Uterus (tissue), 4 donors: Measurements from ENCODE around the gene TMEM266. TPM values are rescaled to one million over a fixed set of nuclear protein-coding genes. Genes with fewer than 3 reads are reported as not detected.

Source experiments
- DNase-seq, 2 donors: peaks; one replicate each; pipeline ENCODE4 v3.0.0-alpha.2; 2019 to 2020
- H3K27ac ChIP-seq, 2 donors: fragments of 200-600 bp; sonication (generic); 1 replicate in 1 of 2; 2 replicates in 1 of 2; pipeline ENCODE4 v1.5.1; 2016 to 2018
- H3K27me3 ChIP-seq, 2 donors: fragments of 200-600 bp; sonication (generic); one replicate each; pipeline ENCODE4 v1.5.1; 2018 to 2019; ENCODE audit warnings: control low read depth in 1 of 2
- H3K36me3 ChIP-seq, 2 donors: fragments of 200-600 bp; sonication (generic); one replicate each; pipeline ENCODE4 v1.5.1; 2019; ENCODE audit warnings: control low read depth in 1 of 2
- H3K4me1 ChIP-seq, 2 donors: fragments of 200-600 bp; sonication (generic); one replicate each; pipeline ENCODE4 v1.5.1; 2018 to 2019; ENCODE audit warnings: control low read depth in 1 of 2
- H3K4me3 ChIP-seq, 2 donors: fragments of 200-600 bp; sonication (generic); 1 replicate in 1 of 2; 2 replicates in 1 of 2; pipeline ENCODE4 v1.5.1; 2018 to 2019; ENCODE audit warnings: mild to moderate bottlenecking in 1 of 2
- H3K9me3 ChIP-seq, 2 donors: fragments of 200-600 bp; sonication (generic); one replicate each; pipeline ENCODE4 v1.5.1; 2019; ENCODE audit warnings: control low read depth in 1 of 2
- POLR2A ChIP-seq, 2 donors: fragments of 450-650 bp; IDR thresholded peaks; one replicate each; pipeline ENCODE4 v1.6.1; 2016; ENCODE audit warnings: antibody characterized with exemption in 2 of 2, mild to moderate bottlenecking in 1 of 2, moderate library complexity in 1 of 2
- intact Hi-C: fragments of 100-400 bp; cut with DNase I; formaldehyde crosslinking; loops from one replicate; pipeline ENCODE4 v1.15.1; 2023; ENCODE audit warnings: low total_unique reads
- total RNA-seq, 4 donors: library from RNA; depleted of rRNA in 3 of 4; stranded (reverse); fragments of >200 nt in 3 of 4; gene quantifications; one replicate each; pipeline versions ENCODE4 v1.1.0 to v1.2.4, GENCODE V29; 2014 to 2023
- TF ChIP-seq, protein P1 (sequence below), 4 experiments: fragments of 200-600 bp in 2 of 4; fragments of 450-650 bp in 2 of 4; sonication (generic) in 2 of 4; IDR thresholded peaks; one replicate each; pipeline ENCODE4 v1.5.1; 2016 to 2019; ENCODE audit warnings: antibody characterized with exemption in 4 of 4, mild to moderate bottlenecking in 2 of 4, moderate library complexity in 1 of 4
- donor health status: DM: yes; HTN: yes; CAD: no.

TMEM266 gene
- total RNA-seq, 4 donors from 2014 or later: 0.35 TPM; not detected in 3

- intact Hi-C loops: no loop called here
- H3K27me3 ChIP-seq: no peaks in the 10 kb centered on the region
- TF ChIP-seq, protein P1, sequence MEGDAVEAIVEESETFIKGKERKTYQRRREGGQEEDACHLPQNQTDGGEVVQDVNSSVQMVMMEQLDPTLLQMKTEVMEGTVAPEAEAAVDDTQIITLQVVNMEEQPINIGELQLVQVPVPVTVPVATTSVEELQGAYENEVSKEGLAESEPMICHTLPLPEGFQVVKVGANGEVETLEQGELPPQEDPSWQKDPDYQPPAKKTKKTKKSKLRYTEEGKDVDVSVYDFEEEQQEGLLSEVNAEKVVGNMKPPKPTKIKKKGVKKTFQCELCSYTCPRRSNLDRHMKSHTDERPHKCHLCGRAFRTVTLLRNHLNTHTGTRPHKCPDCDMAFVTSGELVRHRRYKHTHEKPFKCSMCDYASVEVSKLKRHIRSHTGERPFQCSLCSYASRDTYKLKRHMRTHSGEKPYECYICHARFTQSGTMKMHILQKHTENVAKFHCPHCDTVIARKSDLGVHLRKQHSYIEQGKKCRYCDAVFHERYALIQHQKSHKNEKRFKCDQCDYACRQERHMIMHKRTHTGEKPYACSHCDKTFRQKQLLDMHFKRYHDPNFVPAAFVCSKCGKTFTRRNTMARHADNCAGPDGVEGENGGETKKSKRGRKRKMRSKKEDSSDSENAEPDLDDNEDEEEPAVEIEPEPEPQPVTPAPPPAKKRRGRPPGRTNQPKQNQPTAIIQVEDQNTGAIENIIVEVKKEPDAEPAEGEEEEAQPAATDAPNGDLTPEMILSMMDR (IDR thresholded peaks at IDR 0.05): no peak
- no peak for TF ChIP-seq POLR2A (IDR thresholded peaks at IDR 0.05)
- no peaks in the 10 kb centered on the region for H3K4me1 ChIP-seq
- no peaks in the 10 kb centered on the region for H3K36me3 ChIP-seq
- no peak overlapping the region for H3K4me3 ChIP-seq
- DNase-seq: no peak
- no peaks in the 10 kb centered on the region for H3K9me3 ChIP-seq
- no peak overlapping the region for H3K27ac ChIP-seq
These were observed 6.0 kb downstream of the TMEM266 start for GRCh38 chr15:76065793-76066192.

GRCh38 chr15:76070192-76070591 lies 10.4 kb downstream of the TMEM266 start:
- Histone ChIP-seq H3K36me3 (no peaks in the 10 kb centered on the region), H3K9me3 (no peaks in the 10 kb centered on the region), H3K27ac (no peak overlapping the region), H3K4me1 (no peaks in the 10 kb centered on the region), H3K27me3 (no peaks in the 10 kb centered on the region), H3K4me3 (no peak overlapping the region)
- TF ChIP-seq, protein P1 (IDR thresholded peaks at IDR 0.05): no peak
- no peak for TF ChIP-seq POLR2A (IDR thresholded peaks at IDR 0.05)
- intact Hi-C loops: no loop called here
- no peak for DNase-seq

DNA sequence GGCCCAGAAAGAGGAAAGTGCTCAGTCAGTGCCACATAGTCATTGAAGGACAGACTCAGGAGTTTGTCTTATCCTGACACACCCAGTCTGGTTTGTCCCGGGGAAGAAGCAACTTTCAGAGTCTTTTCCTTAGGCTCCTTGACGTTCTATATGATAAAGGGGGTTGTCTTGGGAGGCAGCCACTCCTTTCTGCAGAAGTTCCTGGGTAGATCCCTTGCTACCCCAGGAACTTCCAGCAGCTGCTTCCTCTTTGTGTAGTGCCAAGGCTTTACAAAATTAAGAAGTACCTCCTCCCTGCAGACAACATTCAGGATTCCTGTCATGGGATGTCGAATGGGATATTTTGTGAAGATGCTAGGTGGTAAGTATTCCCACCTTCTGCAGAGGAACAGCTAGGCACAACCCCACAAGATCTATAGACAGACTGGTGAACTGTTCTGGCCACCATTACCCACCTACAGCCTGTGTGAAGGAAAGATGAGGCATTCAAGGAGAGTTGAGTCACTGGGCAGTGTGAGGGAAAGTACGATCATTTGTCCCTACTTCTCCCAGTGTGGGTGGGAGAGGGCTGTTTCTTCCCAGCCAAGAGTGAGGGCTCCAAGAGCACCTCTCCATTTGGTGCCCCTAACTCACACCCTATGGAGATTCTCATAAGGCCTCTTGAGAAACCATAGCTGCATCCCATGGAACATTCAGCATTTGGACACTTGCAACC lies 11.3 kb downstream of the TMEM266 start:
- Histone ChIP-seq H3K36me3 (no peaks in the 10 kb centered on the region), H3K27me3 (no peaks in the 10 kb centered on the region), H3K4me1 (no peaks in the 10 kb centered on the region), H3K4me3 (no peak overlapping the region), H3K9me3 (no peaks in the 10 kb centered on the region), H3K27ac (no peak overlapping the region)
- no peak for DNase-seq
- TF ChIP-seq, protein P1 (IDR thresholded peaks at IDR 0.05): no peak
- no peak for TF ChIP-seq POLR2A (IDR thresholded peaks at IDR 0.05)
- intact Hi-C loops: no loop called here

DNA sequence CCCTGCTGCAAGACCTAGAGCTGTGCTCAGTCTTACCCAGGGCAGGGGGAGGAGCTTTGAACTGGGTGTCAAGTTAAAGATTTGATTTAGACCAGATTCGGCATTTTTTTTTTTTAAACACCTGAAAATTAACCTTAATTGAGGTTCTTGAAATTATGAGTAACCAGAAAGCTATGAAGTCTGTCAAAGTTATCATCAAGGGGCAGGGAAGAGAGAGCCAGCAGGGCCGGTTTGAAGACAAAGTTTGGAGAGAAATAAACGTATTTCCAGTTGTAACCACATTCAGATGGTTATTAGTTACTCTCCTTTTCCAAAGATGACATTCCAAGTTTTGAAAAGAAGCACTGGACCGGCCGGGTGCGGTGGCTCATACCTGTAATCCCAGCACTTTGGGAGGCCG lies 12.0 kb downstream of the TMEM266 start:
- intact Hi-C loops: no loop called here
- H3K27ac ChIP-seq: no peak overlapping the region
- no peak overlapping the region for H3K4me3 ChIP-seq
- no peaks in the 10 kb centered on the region for H3K9me3 ChIP-seq
- H3K36me3 ChIP-seq: no peaks in the 10 kb centered on the region
- TF ChIP-seq, protein P1 (IDR thresholded peaks at IDR 0.05): no peak
- TF ChIP-seq POLR2A (IDR thresholded peaks at IDR 0.05): no peak
- DNase-seq: no peak
- no peaks in the 10 kb centered on the region for H3K4me1 ChIP-seq
- no peaks in the 10 kb centered on the region for H3K27me3 ChIP-seq

- TF ChIP-seq, protein P1 (IDR thresholded peaks at IDR 0.05): no peak
- no peak for TF ChIP-seq POLR2A (IDR thresholded peaks at IDR 0.05)
- no peaks in the 10 kb centered on the region for H3K9me3 ChIP-seq
- DNase-seq: no peak
- H3K4me3 ChIP-seq: no peak overlapping the region
- H3K4me1 ChIP-seq: no peaks in the 10 kb centered on the region
- intact Hi-C loops: no loop called here
- H3K27me3 ChIP-seq: no peaks in the 10 kb centered on the region
- no peaks in the 10 kb centered on the region for H3K36me3 ChIP-seq
- H3K27ac ChIP-seq: no peak overlapping the region
These were observed 13.8 kb downstream of the TMEM266 start for GRCh38 chr15:76073554-76073953.
